Fibroblast of lung (primary cell): ENCODE results near the gene MEGF8.

Experiments
- CTCF ChIP-seq, 2 donors: IDR thresholded peaks in 1 of 2; conservative IDR thresholded peaks in 1 of 2; 1 replicate in 1 of 2; 2 replicates in 1 of 2; pipeline ENCODE4 v1.5.1; 2011 to 2012; ENCODE audit warnings: low read length in 2 of 2, control low read depth in 1 of 2, inconsistent platforms in 1 of 2, low read depth in 1 of 2, mild to moderate bottlenecking in 1 of 2
- EZH2 ChIP-seq: IDR thresholded peaks from 2 replicates; pipeline ENCODE4 v1.5.1; 2012; ENCODE audit warnings: low read length, control low read depth, mild to moderate bottlenecking; ENCODE audit errors: missing control alignments

- TF ChIP-seq CTCF (conservative IDR thresholded peaks at IDR 0.05 in 1 of 2, IDR thresholded peaks at IDR 0.05 in 1 of 2; ENCODE audit: low read depth in 1 of 2, low read length in 2 of 2) (no peak), EZH2 (no peak)
These were observed 101.9 kb downstream of the MEGF8 start, which contains the start of gene LIPE for GRCh38 chr19:42427313-42427712.
